OCI-LY7 (cell line): ENCODE measurements around the gene ADCY5. TPM values are rescaled to one million over a fixed set of nuclear protein-coding genes. Genes with fewer than 3 reads are reported as not detected.

ENCODE experiments used
- BruUV-seq: library from RNA; stranded (reverse); fragments of 400-500 nt; replicated peaks from 2 replicates; lab custom pipeline; 2021; lab: Mats Ljungman, UMichigan
- CTCF ChIA-PET: fragments of 300-600 bp; sonication (Branson Sonifier 250); formaldehyde crosslinking; loops from one replicate; lab custom pipeline; 2022; ENCODE audit warnings: antibody characterized with exemption; ENCODE audit not compliant: unreplicated experiment; lab: Charles Lee
- POLR2A ChIA-PET: fragments of 300-600 bp; sonication (Branson Sonifier 250); formaldehyde crosslinking; loops from one replicate; lab custom pipeline; 2022; ENCODE audit warnings: antibody characterized with exemption; lab: Charles Lee
- DNase-seq: peaks from one replicate; pipeline ENCODE4 v3.0.0-alpha.2; 2015; ENCODE audit warnings: low spot score
- H2AFZ ChIP-seq: fragments of 200-600 bp; sonication (generic), shearing (Covaris generic); 2 replicates; pipeline ENCODE4 v1.6.1; 2014; ENCODE audit warnings: mild to moderate bottlenecking, antibody characterized with exemption, low read length, moderate library complexity
- H3K27ac ChIP-seq: fragments of 200-600 bp; sonication (generic); 2 replicates; pipeline ENCODE4 v1.5.1; 2014; ENCODE audit warnings: mixed run types, low read depth, mild to moderate bottlenecking, moderate library complexity, low read length, inconsistent platforms; ENCODE audit not compliant: poor library complexity, severe bottlenecking
- H3K36me3 ChIP-seq: fragments of 200-600 bp; sonication (generic); 2 replicates; pipeline ENCODE4 v1.6.1; 2014; ENCODE audit warnings: mild to moderate bottlenecking, antibody characterized with exemption, low read length, moderate library complexity, mixed read lengths; ENCODE audit not compliant: insufficient read depth
- H3K4me1 ChIP-seq: fragments of 200-600 bp; sonication (generic); 2 replicates; pipeline ENCODE4 v1.5.1; 2014; ENCODE audit warnings: mild to moderate bottlenecking, low read length; ENCODE audit not compliant: insufficient read depth, poor library complexity, severe bottlenecking
- H3K4me2 ChIP-seq: fragments of 200-600 bp; sonication (generic); 2 replicates; pipeline ENCODE4 v1.6.1; 2014; ENCODE audit warnings: mild to moderate bottlenecking, low read length
- H3K4me3 ChIP-seq: fragments of 200-600 bp; sonication (generic); 2 replicates; pipeline ENCODE4 v1.5.1; 2014; ENCODE audit warnings: mild to moderate bottlenecking, low read depth, low read length; ENCODE audit not compliant: poor library complexity, severe bottlenecking
- H3K79me2 ChIP-seq: fragments of 200-600 bp; sonication (generic); 2 replicates; pipeline ENCODE4 v1.6.1; 2016; ENCODE audit warnings: low read depth, mild to moderate bottlenecking, low read length, moderate library complexity, mixed read lengths; ENCODE audit not compliant: insufficient read depth
- H3K9me2 ChIP-seq: fragments of 200-600 bp; sonication (generic); 2 replicates; pipeline ENCODE4 v1.6.1; 2016; ENCODE audit warnings: mild to moderate bottlenecking, low read length, mixed read lengths; ENCODE audit not compliant: insufficient read depth
- H3K9me3 ChIP-seq: fragments of 200-600 bp; sonication (generic); 2 replicates; pipeline ENCODE4 v1.6.1; 2014; ENCODE audit warnings: mild to moderate bottlenecking, mixed run types, low read length, mixed read lengths
- H4K20me1 ChIP-seq: fragments of 200-600 bp; sonication (generic); 2 replicates; pipeline ENCODE4 v1.6.1; 2014; ENCODE audit warnings: mild to moderate bottlenecking, antibody characterized with exemption, low read length, moderate library complexity, mixed read lengths; ENCODE audit not compliant: insufficient read depth
- EZH2phosphoT487 ChIP-seq: fragments of 200-600 bp; sonication (generic); IDR thresholded peaks from 2 replicates; pipeline ENCODE4 v1.6.1; 2018; ENCODE audit warnings: low read depth, borderline replicate concordance, mild to moderate bottlenecking, mixed run types, antibody characterized with exemption, low read length, moderate library complexity, mixed read lengths
- intact Hi-C: fragments of 100-400 bp; cut with micrococcal nuclease; formaldehyde crosslinking; loops from one replicate; pipeline ENCODE4 v1.10.0; 2022; ENCODE audit not compliant: unreplicated experiment
- total RNA-seq, 2 experiments: library from RNA; depleted of rRNA in 1 of 2; stranded (reverse); fragments of >200 nt in 1 of 2; shearing (Covaris generic) in 1 of 2; gene quantifications; 2 replicates each; pipeline ENCODE4 v1.2.3, GENCODE V29; 2014 to 2022
- TF ChIP-seq, protein P1 (sequence below): fragments of 200-600 bp; sonication (generic); conservative IDR thresholded peaks from 2 replicates; pipeline ENCODE4 v1.5.1; 2014; ENCODE audit warnings: mild to moderate bottlenecking, antibody characterized with exemption, low read length, moderate library complexity, mixed read lengths

ADCY5 gene
- total RNA-seq, 2 experiments from 2014 or later: 0.03 to 0.63 TPM

DNA sequence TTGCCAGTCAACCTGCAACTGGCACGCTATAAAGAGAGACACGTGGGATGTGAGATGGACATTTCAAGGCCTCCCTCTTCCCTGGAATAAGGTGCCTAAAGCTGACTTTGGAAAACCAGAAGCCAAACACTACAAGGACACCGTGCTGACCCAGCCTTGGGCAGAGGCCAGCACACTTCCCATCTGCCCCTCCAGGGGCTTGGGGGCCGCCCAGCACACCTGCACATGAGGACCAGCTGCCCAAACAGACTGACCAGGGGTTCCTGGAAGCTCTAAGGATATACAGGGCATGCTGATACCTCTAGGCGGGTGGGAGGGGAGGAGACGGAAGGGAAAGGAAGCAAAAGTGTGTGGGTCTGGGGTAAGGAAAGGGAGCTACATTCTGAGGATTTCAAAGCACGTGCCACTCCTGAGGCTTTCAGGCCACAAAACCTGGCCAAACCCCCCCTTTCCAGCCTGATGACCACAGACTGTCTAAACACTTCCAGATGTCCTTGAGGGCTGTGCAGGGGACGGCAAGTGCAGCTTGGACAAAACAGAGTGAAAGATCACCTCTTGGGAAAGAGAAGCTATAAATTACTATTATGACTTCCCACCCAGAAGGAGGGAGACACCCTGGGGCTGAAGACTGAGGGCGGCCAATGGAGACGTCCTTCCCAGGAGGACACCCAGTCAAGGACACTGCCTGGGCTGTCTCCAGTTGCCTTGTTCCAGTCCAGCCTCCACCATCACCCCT is 57.9 kb downstream of the ADCY5 start:
- H3K27ac ChIP-seq: no peak overlapping the region
- POLR2A ChIA-PET: no interaction called here
- no peak for DNase-seq
- no peak overlapping the region for H3K4me2 ChIP-seq
- no peaks in the 10 kb centered on the region for H3K79me2 ChIP-seq
- CTCF ChIA-PET: no interaction called here
- BruUV-seq: no TSS peak
- H3K9me2 ChIP-seq: no peaks in the 10 kb centered on the region
- no peaks in the 10 kb centered on the region for H3K9me3 ChIP-seq
- no peak for TF ChIP-seq EZH2phosphoT487
- TF ChIP-seq, protein P1, sequence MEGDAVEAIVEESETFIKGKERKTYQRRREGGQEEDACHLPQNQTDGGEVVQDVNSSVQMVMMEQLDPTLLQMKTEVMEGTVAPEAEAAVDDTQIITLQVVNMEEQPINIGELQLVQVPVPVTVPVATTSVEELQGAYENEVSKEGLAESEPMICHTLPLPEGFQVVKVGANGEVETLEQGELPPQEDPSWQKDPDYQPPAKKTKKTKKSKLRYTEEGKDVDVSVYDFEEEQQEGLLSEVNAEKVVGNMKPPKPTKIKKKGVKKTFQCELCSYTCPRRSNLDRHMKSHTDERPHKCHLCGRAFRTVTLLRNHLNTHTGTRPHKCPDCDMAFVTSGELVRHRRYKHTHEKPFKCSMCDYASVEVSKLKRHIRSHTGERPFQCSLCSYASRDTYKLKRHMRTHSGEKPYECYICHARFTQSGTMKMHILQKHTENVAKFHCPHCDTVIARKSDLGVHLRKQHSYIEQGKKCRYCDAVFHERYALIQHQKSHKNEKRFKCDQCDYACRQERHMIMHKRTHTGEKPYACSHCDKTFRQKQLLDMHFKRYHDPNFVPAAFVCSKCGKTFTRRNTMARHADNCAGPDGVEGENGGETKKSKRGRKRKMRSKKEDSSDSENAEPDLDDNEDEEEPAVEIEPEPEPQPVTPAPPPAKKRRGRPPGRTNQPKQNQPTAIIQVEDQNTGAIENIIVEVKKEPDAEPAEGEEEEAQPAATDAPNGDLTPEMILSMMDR: no peak
- H3K4me3 ChIP-seq: no peak overlapping the region
- H4K20me1 ChIP-seq: no peaks in the 10 kb centered on the region
- H2AFZ ChIP-seq: no peak overlapping the region
- no peaks in the 10 kb centered on the region for H3K4me1 ChIP-seq
- intact Hi-C loops: no loop called here
- H3K36me3 ChIP-seq: no peaks in the 10 kb centered on the region

DNA sequence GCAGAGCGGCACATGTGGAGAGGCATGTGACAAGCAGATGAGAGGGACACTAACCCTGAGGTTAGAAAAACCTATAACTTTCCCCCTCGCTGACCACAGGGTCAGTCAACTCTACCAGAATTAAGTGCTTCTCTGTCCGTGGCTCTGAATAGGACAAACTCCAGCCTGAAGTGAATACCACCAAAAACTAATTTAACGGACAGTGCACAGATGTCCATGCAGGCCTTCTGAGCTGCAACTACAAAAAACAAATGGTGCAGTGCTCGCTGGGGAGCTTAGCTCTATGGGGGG is 59.3 kb downstream of the ADCY5 start:
- H3K9me2 ChIP-seq: no peaks in the 10 kb centered on the region
- H3K79me2 ChIP-seq: no peaks in the 10 kb centered on the region
- TF ChIP-seq, protein P1: no peak
- TF ChIP-seq EZH2phosphoT487: no peak
- H3K4me1 ChIP-seq: no peaks in the 10 kb centered on the region
- ChIA-PET CTCF (no interaction called here), POLR2A (no interaction called here)
- no peaks in the 10 kb centered on the region for H3K36me3 ChIP-seq
- DNase-seq: no peak
- no peaks in the 10 kb centered on the region for H4K20me1 ChIP-seq
- no peak overlapping the region for H3K4me2 ChIP-seq
- no peaks in the 10 kb centered on the region for H3K9me3 ChIP-seq
- no peak overlapping the region for H3K4me3 ChIP-seq
- H2AFZ ChIP-seq: no peak overlapping the region
- no TSS peak for BruUV-seq
- H3K27ac ChIP-seq: no peak overlapping the region
- intact Hi-C loops: no loop called here

- Histone ChIP-seq H3K79me2 (no peaks in the 10 kb centered on the region), H3K4me1 (no peaks in the 10 kb centered on the region), H3K4me3 (no peak overlapping the region), H3K9me3 (no peaks in the 10 kb centered on the region), H2AFZ (no peak overlapping the region), H3K4me2 (no peak overlapping the region), H3K36me3 (no peaks in the 10 kb centered on the region), H3K9me2 (no peaks in the 10 kb centered on the region), H4K20me1 (no peaks in the 10 kb centered on the region), H3K27ac (no peak overlapping the region)
- CTCF ChIA-PET: no interaction called here
- POLR2A ChIA-PET: no interaction called here
- intact Hi-C loops: no loop called here
- no peak for DNase-seq
- no peak for TF ChIP-seq EZH2phosphoT487
- TF ChIP-seq, protein P1: no peak
- BruUV-seq: no TSS peak
Observed at GRCh38 chr3:123388811-123389627, 59.9 kb downstream of the ADCY5 start.
